Fibroblast of lung (primary cell): Measurements from ENCODE around the gene MPC1. TPM values are rescaled to one million over a fixed set of nuclear protein-coding genes. Genes with fewer than 3 reads are reported as not detected.

Experiments
- DNase-seq, 2 donors: peaks; one replicate each; pipeline versions ENCODE4 v3.0.0 to v3.0.0-alpha.2; 2010; ENCODE audit warnings: low read depth in 2 of 2
- H2AFZ ChIP-seq: 2 replicates; pipeline ENCODE4 v1.5.1; 2012; ENCODE audit warnings: low read length, control low read depth, inconsistent platforms
- H3K27ac ChIP-seq: 2 replicates; pipeline ENCODE4 v1.5.1; 2011; ENCODE audit warnings: low read length, control low read depth; ENCODE audit not compliant: insufficient read depth
- H3K27me3 ChIP-seq: 2 replicates; pipeline ENCODE4 v1.5.1; 2011; ENCODE audit warnings: mild to moderate bottlenecking, low read length; ENCODE audit not compliant: control insufficient read depth, insufficient read depth
- H3K36me3 ChIP-seq: 2 replicates; pipeline ENCODE4 v1.5.1; 2011; ENCODE audit warnings: low read length; ENCODE audit not compliant: control insufficient read depth, insufficient read depth
- H3K4me1 ChIP-seq: 2 replicates; pipeline ENCODE4 v1.5.1; 2011; ENCODE audit warnings: low read length; ENCODE audit not compliant: control insufficient read depth, insufficient read depth; ENCODE audit errors: extremely low read depth
- H3K4me2 ChIP-seq: 2 replicates; pipeline ENCODE4 v1.5.1; 2011; ENCODE audit warnings: low read length, control low read depth; ENCODE audit not compliant: insufficient read depth; ENCODE audit errors: extremely low read depth
- H3K4me3 ChIP-seq, 4 experiments: fragments of 200-600 bp in 1 of 4; sonication (generic) in 1 of 4; replicated peaks in 1 of 4; 2 replicates each; pipeline ENCODE4 v1.5.1; 2011 to 2016; ENCODE audit warnings: low read length in 4 of 4, low read depth in 3 of 4, mild to moderate bottlenecking in 3 of 4, control low read depth in 2 of 4, inconsistent platforms in 1 of 4, mixed read lengths in 1 of 4; ENCODE audit not compliant: insufficient read depth in 1 of 4; ENCODE audit errors: control extremely low read depth in 1 of 4
- H3K79me2 ChIP-seq: 2 replicates; pipeline ENCODE4 v1.5.1; 2012; ENCODE audit warnings: mild to moderate bottlenecking, low read length, inconsistent platforms; ENCODE audit not compliant: control insufficient read depth, insufficient read depth
- H3K9ac ChIP-seq: 2 replicates; pipeline ENCODE4 v1.5.1; 2011; ENCODE audit warnings: mild to moderate bottlenecking, low read length, control low read depth; ENCODE audit not compliant: insufficient read depth
- H3K9me3 ChIP-seq: 2 replicates; pipeline ENCODE4 v1.5.1; 2012; ENCODE audit warnings: low read depth, low read length; ENCODE audit not compliant: control insufficient read depth, insufficient read depth
- H4K20me1 ChIP-seq: 2 replicates; pipeline ENCODE4 v1.5.1; 2011; ENCODE audit warnings: low read length; ENCODE audit not compliant: control insufficient read depth, insufficient read depth; ENCODE audit errors: extremely low read depth
- EZH2 ChIP-seq: IDR thresholded peaks from 2 replicates; pipeline ENCODE4 v1.5.1; 2012; ENCODE audit warnings: low read length, control low read depth, mild to moderate bottlenecking; ENCODE audit errors: missing control alignments
- polyA minus RNA-seq: library from RNA; depleted of rRNA, polyadenylated mRNA; stranded (reverse); fragments of >200 nt; gene quantifications from 2 replicates; pipeline ENCODE4 v1.2.3, GENCODE V29; 2011; ENCODE audit warnings: low replicate concordance
- polyA plus RNA-seq, 2 donors: library from polyadenylated mRNA; depleted of rRNA in 1 of 2; stranded (reverse) in 1 of 2; unstranded in 1 of 2; fragments of >200 nt; gene quantifications; 2 replicates each; pipeline ENCODE4 v1.2.1, GENCODE V29; 2011 to 2012; ENCODE audit warnings: missing spikeins in 1 of 2
- total RNA-seq: library from RNA; depleted of rRNA; stranded (reverse); fragments of >200 nt; gene quantifications from 2 replicates; pipeline ENCODE4 v1.2.1, GENCODE V29; 2014
- TF ChIP-seq, protein P1 (sequence below), 2 donors: IDR thresholded peaks in 1 of 2; conservative IDR thresholded peaks in 1 of 2; 1 replicate in 1 of 2; 2 replicates in 1 of 2; pipeline ENCODE4 v1.5.1; 2011 to 2012; ENCODE audit warnings: low read length in 2 of 2, control low read depth in 1 of 2, inconsistent platforms in 1 of 2, low read depth in 1 of 2, mild to moderate bottlenecking in 1 of 2

Gene MPC1
- total RNA-seq (16.4 and 19.3 TPM in 2 replicates), polyA plus RNA-seq (28.7 and 36.7 TPM in 2 replicates), polyA minus RNA-seq (0.85 and 6.0 TPM in 2 replicates)
- polyA plus RNA-seq (2012) = 27.7 and 38.1 TPM in 2 replicates

DNA sequence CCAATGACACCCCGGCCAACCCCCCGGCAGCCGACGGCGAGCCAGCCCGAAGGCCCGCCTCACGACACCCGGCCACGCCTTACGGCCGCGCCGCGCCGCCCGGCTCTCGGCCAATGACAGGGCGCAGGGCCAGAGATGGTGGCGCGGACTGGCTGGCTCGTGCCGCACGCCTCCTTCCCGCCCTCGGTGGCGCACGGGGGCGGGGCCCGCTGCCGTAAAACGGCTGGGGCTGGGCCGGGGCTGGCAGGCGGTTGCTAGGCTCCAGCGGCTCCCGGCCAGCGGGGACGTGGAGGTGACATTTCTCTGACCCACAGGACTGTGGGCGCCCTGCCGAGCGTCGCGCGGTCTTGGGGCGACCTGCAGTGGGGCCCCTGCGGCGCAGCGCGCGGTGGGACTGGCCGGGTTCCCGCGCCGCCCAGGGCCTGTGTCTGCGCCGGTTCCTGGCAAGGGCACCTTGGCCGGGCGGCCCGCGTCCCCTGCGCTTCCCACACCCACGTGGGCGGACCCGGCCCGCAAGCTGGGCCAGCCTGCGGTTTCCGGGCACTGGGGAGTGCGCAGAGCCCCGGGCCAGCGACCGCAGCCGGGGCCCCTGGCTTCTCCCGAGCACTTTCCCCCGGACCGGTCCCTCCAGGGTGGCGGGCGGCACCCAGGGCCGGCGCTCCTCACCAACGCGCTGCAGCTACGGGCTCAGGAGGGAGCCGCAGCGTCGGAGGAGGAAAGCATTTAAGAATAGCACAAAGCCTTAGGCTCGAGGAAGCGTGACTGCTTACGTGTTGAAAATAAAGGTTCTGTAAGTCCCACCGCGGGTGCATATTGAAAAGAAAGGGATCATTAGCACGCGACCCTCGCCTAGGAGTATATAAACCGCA, at the start of gene MPC1:
MPC1 (minus strand) TSS at position 8 of the 869 bp plus-strand sequence. CDS start 64 bp downstream, outside the sequence.
- Histone ChIP-seq H3K27ac (peak within 1 kb of the TSS; percentile 52), H4K20me1 (no peaks in the 10 kb centered on the region), H3K4me1 (no peaks in the 10 kb centered on the region), H3K27me3 (no peaks in the 10 kb centered on the region), H2AFZ (peak within 1 kb of the TSS; percentile 90), H3K79me2 (peaks cover 4% of the 10 kb centered on the region), H3K36me3 (no peaks in the 10 kb centered on the region), H3K4me2 (peak within 1 kb of the TSS; percentile 91), H3K9ac (peak within 1 kb of the TSS; percentile 66), H3K9me3 (no peaks in the 10 kb centered on the region), H3K4me3 (peak within 1 kb of the TSS; percentile 31 to 85 (median 75))
- peak; percentile 93 to 96 for DNase-seq
- no peak for TF ChIP-seq EZH2
- TF ChIP-seq, protein P1, sequence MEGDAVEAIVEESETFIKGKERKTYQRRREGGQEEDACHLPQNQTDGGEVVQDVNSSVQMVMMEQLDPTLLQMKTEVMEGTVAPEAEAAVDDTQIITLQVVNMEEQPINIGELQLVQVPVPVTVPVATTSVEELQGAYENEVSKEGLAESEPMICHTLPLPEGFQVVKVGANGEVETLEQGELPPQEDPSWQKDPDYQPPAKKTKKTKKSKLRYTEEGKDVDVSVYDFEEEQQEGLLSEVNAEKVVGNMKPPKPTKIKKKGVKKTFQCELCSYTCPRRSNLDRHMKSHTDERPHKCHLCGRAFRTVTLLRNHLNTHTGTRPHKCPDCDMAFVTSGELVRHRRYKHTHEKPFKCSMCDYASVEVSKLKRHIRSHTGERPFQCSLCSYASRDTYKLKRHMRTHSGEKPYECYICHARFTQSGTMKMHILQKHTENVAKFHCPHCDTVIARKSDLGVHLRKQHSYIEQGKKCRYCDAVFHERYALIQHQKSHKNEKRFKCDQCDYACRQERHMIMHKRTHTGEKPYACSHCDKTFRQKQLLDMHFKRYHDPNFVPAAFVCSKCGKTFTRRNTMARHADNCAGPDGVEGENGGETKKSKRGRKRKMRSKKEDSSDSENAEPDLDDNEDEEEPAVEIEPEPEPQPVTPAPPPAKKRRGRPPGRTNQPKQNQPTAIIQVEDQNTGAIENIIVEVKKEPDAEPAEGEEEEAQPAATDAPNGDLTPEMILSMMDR (conservative IDR thresholded peaks at IDR 0.05 in 1 of 2, IDR thresholded peaks at IDR 0.05 in 1 of 2; ENCODE audit: low read depth in 1 of 2, low read length in 2 of 2) = no peak

DNA sequence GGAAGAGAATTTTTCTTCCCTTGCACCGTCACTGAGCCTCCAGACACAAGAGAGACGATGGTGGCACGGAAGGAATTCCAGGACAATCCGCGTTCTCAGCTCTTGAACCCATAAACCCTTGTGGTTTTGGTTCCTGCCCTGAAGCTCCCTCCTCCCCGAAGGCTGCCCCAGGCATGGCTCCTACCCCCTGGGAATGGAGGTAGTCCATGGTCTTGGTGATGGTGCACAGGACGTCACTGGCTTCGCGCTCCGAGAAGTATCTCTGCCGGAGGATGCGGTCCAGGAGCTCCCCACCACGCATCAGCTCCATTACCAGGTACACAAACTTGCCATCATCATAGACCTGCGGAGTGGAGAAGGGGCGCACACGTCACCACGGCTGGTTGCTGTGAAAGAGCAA, 47.5 kb upstream of the MPC1 start:
- H3K4me2 ChIP-seq = no peak overlapping the region
- H3K79me2 ChIP-seq = no peaks in the 10 kb centered on the region
- no peak overlapping the region for H3K4me3 ChIP-seq
- DNase-seq = no peak
- TF ChIP-seq, protein P1 (conservative IDR thresholded peaks at IDR 0.05 in 1 of 2, IDR thresholded peaks at IDR 0.05 in 1 of 2; ENCODE audit: low read depth in 1 of 2, low read length in 2 of 2) = no peak
- no peak for TF ChIP-seq EZH2
- H3K27ac ChIP-seq = no peak overlapping the region
- no peaks in the 10 kb centered on the region for H3K27me3 ChIP-seq
- no peaks in the 10 kb centered on the region for H4K20me1 ChIP-seq
- peaks cover 5% of the 10 kb centered on the region for H3K36me3 ChIP-seq
- no peak overlapping the region for H3K9ac ChIP-seq
- no peaks in the 10 kb centered on the region for H3K4me1 ChIP-seq
- H3K9me3 ChIP-seq = no peaks in the 10 kb centered on the region
- no peak overlapping the region for H2AFZ ChIP-seq

DNA sequence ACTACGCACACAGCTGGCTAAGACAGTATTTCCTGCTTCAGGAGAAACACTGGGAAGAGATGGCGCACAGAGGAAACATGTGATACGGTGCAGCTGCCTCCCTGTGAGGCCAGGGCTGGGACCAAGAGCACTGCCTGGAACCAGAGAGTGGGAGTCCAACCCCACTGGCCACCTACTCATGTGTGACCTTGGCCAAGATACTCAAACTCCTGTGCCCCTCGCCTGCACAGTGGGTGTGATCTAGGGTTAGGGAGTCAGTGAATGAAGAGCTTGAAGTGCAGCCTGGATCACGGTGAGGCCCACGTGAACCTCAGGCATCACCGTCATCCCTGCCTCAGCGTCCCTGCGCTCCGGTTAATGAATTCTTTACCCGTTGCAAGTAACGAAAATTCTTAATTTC, 41.7 kb upstream of the MPC1 start:
- Histone ChIP-seq H3K36me3 (peaks cover 8% of the 10 kb centered on the region), H3K9me3 (no peaks in the 10 kb centered on the region), H3K79me2 (no peaks in the 10 kb centered on the region), H2AFZ (no peak overlapping the region), H3K27me3 (no peaks in the 10 kb centered on the region), H3K4me1 (no peaks in the 10 kb centered on the region), H3K4me3 (no peak overlapping the region), H3K27ac (no peak overlapping the region), H3K4me2 (no peak overlapping the region), H4K20me1 (no peaks in the 10 kb centered on the region), H3K9ac (no peak overlapping the region)
- TF ChIP-seq, protein P1 (conservative IDR thresholded peaks at IDR 0.05 in 1 of 2, IDR thresholded peaks at IDR 0.05 in 1 of 2; ENCODE audit: low read depth in 1 of 2, low read length in 2 of 2) = no peak
- no peak for TF ChIP-seq EZH2
- DNase-seq = no peak
